Medulla oblongata (tissue), 1 donor: ENCODE results near the gene LRRN4.
A peak's percentile ranks its signal among the peaks of the same experiment; 100 is the strongest.
"Not testable (repeated sequence)": the region's sequence is repeated elsewhere in the genome, so short reads cannot be mapped to it uniquely, and the experiment has no call there.

ENCODE experiments used
- DNase-seq: peaks from one replicate; pipeline ENCODE4 v3.0.0-alpha.2; 2015; ENCODE audit errors: extremely low spot score

Gene LRRN4

DNA sequence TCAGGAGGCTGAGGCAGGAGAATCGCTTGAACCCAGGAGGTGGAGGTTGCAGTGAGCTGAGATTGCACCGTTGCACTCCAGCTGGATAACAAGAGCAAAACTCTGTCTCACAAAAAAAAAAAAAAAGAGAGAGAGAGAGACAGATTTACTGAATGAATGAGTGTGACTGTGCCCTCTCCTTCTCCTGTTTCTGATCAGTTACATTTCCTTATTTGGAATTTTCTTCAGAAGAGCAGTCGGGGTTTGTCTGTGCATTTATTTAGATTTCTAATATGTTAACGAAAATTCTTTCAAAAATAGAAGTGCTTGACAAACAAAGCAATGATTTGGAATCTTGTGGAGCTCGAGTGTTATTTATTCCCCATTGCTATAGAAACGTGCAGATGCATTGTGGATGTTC is 6.4 kb upstream of the LRRN4 start:
- no peak for DNase-seq

DNA sequence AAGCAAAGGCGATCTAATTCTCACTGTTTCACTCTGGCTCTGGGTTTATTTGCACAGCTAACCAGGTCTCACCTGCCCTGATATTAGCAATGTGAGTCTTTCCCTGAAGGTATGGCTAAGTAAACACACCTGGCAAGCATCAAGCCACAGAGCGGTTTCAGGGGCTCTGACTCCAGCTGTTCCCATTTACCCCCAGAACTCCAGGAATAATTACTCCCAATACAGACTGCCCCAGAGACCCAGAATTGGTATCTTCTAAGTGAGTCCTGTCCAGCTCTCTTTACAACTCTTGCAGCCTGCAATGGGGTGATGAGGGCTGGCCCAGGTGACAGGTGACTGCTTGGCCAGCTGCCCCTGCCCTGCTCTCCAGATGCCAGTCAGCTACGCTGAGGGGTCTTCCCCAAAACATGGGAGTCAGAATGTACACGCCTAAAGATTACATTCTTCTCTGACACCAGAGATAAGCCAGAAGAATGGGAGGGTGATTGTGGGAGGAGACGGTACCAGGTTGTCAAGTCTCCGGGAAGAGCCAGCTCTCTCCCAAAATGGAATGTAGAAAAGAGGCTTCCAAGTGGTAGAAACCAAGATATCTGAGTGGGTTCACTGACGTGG is 4.9 kb upstream of the LRRN4 start:
- DNase-seq: no peak

GRCh38 chr20:6057691-6058090 is 3.8 kb upstream of the LRRN4 start:
- DNase-seq: no peak

- no peak for DNase-seq
Measured at GRCh38 chr20:6057139-6057538, 3.3 kb upstream of the LRRN4 start.

GRCh38 chr20:6055981-6056569 is 2.2 kb upstream of the LRRN4 start:
- no peak for DNase-seq

DNA sequence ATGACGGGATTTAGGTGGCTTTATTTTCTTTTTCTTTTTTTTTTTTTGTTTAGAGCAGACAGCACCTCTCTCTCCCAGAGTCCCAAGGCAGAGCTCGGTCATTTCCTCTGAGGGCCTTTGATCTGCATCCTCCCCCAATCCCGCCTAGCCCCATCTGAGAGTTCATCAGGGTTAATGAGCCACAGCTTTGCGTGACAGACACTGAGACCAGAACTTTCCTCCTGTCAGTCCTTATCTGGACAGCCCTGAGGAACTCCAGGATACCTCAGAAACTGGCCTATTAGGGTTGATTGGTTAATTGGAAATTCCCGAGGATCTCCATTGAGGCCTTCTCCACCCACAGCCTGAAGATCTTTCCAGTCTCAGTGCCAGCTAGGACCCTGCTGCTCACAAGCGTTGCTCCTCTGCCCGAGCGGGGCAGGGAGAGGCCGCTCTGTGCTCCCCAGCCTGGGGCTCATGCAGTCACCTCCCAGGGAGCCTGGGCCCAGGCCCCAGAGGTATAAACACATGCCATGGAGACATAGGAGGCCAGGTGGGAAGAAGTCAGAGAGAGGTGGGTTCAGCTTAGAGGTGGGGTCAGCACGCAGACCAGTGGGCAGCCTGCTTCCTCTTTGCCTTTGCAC is 1.4 kb upstream of the LRRN4 start:
- no peak for DNase-seq

DNA sequence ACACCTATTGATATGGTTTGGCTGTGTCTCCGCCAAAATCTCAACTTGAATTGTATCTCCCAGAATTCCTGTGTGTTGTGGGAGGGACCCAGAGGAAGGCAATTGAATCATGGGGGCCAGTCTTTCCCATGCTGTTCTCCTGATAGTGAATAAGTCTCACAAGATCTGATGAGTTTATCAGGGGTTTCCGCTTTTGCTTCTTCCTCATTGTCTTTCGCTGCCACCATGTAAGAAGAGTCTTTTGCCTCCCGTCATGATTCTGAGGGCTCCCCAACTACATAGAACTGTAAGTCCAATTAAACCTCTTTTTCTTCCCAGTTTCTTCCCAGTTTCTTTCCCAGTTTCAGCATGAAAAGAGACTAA is 810 bp upstream of the LRRN4 start:
- not testable (repeated sequence) for DNase-seq

- no peak for DNase-seq
Measured at GRCh38 chr20:6053064-6053775, 640 bp downstream of the LRRN4 start.

GRCh38 chr20:6051505-6051904 is 2.4 kb downstream of the LRRN4 start:
- DNase-seq: no peak

- DNase-seq: no peak
Measured at GRCh38 chr20:6048391-6048790, 5.5 kb downstream of the LRRN4 start.

DNA sequence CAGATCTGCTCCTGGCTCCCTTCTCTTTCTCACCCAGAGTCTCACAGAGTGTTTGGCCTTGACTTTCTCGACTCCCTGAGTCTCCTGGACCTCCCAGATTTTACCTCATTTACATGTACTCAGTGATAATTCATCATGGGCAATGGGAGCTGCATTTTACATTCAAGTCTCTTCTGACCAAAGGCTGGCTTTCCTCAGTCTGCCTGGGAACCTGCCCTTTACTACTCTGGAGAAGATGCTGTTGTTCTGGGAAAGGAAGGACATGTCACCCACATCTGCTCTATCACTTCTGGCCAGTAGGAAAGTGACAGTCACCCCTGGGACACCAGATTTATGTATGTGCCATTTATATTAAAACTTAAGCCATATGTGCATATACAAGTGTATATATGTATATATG is 7.4 kb downstream of the LRRN4 start:
- no peak for DNase-seq

DNA sequence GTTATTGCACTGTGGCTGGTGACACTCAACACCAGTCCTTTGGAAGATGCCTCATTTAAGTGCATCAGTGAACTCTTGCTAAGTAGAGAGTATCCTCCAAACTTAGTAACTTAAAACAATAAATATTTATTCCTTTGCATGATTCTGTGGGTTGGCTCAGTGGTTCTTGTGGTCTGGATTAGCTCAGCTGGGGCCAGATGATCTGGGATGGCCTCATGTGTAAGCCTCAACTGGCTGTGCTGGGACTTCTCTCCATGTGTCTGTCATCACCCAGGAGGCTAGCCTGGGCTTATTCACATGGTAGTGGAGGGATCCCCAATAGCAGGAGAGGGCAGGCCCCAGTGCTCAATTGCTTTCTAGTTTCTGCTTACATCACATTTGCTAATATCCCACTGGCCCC is 8.3 kb downstream of the LRRN4 start:
- no peak for DNase-seq

GRCh38 chr20:6044115-6044514 is 9.7 kb downstream of the LRRN4 start:
- DNase-seq: no peak

DNA sequence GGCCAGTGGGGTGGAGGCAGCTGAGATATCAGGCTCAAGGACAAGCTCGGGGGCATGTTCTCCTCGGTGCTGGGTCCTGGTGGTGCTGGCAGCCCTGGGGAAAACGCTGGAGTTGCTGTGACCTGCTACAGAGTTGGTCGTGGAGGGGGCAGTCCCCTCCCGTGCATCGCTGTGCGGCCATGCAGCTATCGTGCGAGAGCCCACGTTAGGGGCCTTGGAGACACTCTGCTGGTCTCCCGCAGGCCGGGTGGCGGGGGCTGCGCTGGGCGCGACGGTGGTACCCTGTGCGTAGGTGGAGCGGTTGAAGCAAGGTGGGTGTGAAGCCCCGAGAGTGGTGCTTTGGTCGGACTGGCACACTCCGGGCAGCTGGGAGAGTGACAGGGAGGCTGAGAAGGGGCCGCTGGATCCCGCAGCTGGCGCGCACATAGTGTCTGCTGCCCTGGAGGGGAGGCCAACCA is 12.0 kb downstream of the LRRN4 start:
- no peak for DNase-seq

- DNase-seq: no peak
Measured at GRCh38 chr20:6040958-6041807, 12.7 kb downstream of the LRRN4 start.

- DNase-seq: no peak
Measured at GRCh38 chr20:6040540-6040939, 13.3 kb downstream of the LRRN4 start.

DNA sequence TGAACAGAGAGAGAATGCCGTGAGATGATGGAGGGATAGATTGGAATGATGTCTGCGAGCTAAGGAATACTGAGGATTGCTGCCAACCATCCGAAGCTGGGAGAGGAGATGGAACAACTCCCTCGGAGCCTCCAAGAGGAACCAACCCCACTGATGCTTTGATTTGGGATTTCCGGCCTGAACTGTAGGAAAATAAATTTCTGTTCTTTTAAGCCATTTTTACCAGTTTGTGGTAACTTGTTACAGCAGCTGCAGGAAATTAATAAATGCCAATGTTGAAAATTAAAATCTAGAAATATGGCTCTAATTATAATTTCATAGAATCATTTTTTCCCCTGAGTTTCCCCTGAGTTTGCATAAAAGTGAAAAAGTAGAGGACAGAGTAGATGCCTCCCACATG is 14.1 kb downstream of the LRRN4 start:
- no peak for DNase-seq

GRCh38 chr20:6038256-6038655 is 15.6 kb downstream of the LRRN4 start:
- DNase-seq: peak; percentile 53

GRCh38 chr20:6037082-6037481 is 16.8 kb downstream of the LRRN4 start:
- no peak for DNase-seq

DNA sequence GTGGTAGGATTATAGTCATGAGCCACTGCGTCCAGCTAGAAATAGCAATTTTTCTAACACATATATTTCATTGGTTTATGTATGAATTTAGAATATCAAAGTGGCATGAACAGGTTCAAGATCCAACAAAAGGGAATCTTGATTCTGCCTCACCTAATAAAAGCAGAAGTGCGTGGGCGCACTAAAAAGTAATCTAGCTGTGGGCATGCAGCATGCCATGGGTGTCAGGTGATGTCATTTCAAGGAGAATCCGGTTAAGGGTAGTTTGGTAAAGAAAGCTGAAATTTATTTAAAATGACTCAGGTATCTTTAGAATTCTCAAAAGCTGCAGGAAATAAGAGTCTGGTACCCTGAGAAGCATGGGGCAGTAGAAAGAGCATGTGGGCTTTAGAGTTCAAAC is 17.6 kb downstream of the LRRN4 start:
- no peak for DNase-seq

DNA sequence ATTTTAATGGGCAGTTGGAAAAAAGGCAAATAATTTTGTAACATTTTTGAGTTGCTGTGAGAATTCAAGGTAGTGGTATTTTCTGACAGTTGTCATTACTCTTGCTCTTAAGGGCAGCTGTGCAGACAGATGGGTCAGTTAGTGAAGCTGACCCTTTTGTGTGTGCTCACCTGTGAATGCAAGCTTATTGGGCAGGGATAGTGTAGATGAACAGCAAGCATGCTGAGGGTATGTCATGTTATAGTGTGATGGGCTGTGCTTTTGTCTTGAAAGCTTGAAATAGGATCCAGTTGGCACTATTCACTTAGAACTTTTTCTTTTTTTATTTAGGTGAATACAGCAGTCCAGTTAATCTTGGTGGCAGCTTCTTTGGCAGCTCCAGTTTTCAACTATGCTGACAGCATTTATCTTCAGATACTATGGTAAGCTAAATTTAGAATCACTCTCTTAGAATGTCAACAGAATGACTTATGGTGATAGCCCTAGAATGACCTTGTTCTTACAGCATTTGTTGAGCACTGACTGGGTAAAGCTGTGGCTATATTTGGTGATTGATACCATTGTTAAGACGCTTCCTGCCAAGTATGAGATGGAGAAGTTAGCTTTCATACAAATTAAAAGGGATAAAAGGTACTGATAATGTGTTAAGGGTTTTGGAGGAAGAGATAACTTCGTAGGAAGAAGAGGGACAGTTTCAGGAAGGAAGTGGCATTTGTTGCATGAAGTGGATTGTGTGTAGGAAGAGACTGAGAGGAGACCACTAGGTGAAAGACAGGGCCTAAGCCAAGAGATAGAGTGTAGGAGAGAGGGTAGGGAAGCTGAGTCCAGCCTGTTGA is 19.5 kb downstream of the LRRN4 start:
- no peak for DNase-seq
